ENCODE data around the gene DACT2. TPM values are rescaled to one million over a fixed set of nuclear protein-coding genes. Genes with fewer than 3 reads are reported as not detected.
"Not testable (repeated sequence)": the region's sequence is repeated elsewhere in the genome, so short reads cannot be mapped to it uniquely, and the experiment has no call there.

DACT2 gene
- total RNA-seq, 1 experiment from 2014 or later: not detected

- in situ Hi-C loops (cut with HindIII; ENCODE audit: low pct_unique_long_range_greater_than_20kb, low sequenced_read_pairs): no loop called here
- no peak for DNase-seq (ENCODE audit: low read depth)
These were observed 42.3 kb downstream of the DACT2 start for GRCh38 chr6:168277274-168277669.

- in situ Hi-C loops (cut with HindIII; ENCODE audit: low pct_unique_long_range_greater_than_20kb, low sequenced_read_pairs): no loop called here
- DNase-seq (ENCODE audit: low read depth): peak; percentile 19
These were observed 42.9 kb downstream of the DACT2 start for GRCh38 chr6:168276576-168277273.

- in situ Hi-C loops (cut with HindIII; ENCODE audit: low pct_unique_long_range_greater_than_20kb, low sequenced_read_pairs): no loop called here
- DNase-seq (ENCODE audit: low read depth): no peak
These were observed 44.4 kb downstream of the DACT2 start for GRCh38 chr6:168275168-168275567.

GRCh38 chr6:168274037-168274952 lies 45.3 kb downstream of the DACT2 start:
- in situ Hi-C loops (cut with HindIII; ENCODE audit: low pct_unique_long_range_greater_than_20kb, low sequenced_read_pairs): no loop called here
- peak; percentile 84 for DNase-seq (ENCODE audit: low read depth)

GRCh38 chr6:168273441-168274036 lies 46.0 kb downstream of the DACT2 start:
- in situ Hi-C loops (cut with HindIII; ENCODE audit: low pct_unique_long_range_greater_than_20kb, low sequenced_read_pairs): no loop called here

GRCh38 chr6:168272415-168273325 lies 46.9 kb downstream of the DACT2 start:
- in situ Hi-C loops (cut with HindIII; ENCODE audit: low pct_unique_long_range_greater_than_20kb, low sequenced_read_pairs): no loop called here
- no peak for DNase-seq (ENCODE audit: low read depth)

More at GRCh38 chr6:168273441-168274036, 46.0 kb downstream of the DACT2 start:
- DNase-seq (ENCODE audit: low read depth): no peak

GRCh38 chr6:168270274-168271172 lies 49.1 kb downstream of the DACT2 start:
- in situ Hi-C loops (cut with HindIII; ENCODE audit: low pct_unique_long_range_greater_than_20kb, low sequenced_read_pairs): no loop called here
- no peak for DNase-seq (ENCODE audit: low read depth)

GRCh38 chr6:168269455-168270243 lies 49.9 kb downstream of the DACT2 start:
- in situ Hi-C loops (cut with HindIII; ENCODE audit: low pct_unique_long_range_greater_than_20kb, low sequenced_read_pairs): no loop called here
- DNase-seq (ENCODE audit: low read depth): no peak

GRCh38 chr6:168268755-168269154 lies 50.8 kb downstream of the DACT2 start:
- DNase-seq (ENCODE audit: low read depth): no peak
- in situ Hi-C loops (cut with HindIII; ENCODE audit: low pct_unique_long_range_greater_than_20kb, low sequenced_read_pairs): no loop called here

- DNase-seq (ENCODE audit: low read depth); in situ Hi-C loops (cut with HindIII; ENCODE audit: low pct_unique_long_range_greater_than_20kb, low sequenced_read_pairs): not testable (repeated sequence)
These were observed 51.8 kb downstream of the DACT2 start for GRCh38 chr6:168267779-168268178.

GRCh38 chr6:168265827-168266815 lies 53.5 kb downstream of the DACT2 start:
- in situ Hi-C loops (cut with HindIII; ENCODE audit: low pct_unique_long_range_greater_than_20kb, low sequenced_read_pairs): no loop called here
- no peak for DNase-seq (ENCODE audit: low read depth)

- in situ Hi-C loops (cut with HindIII; ENCODE audit: low pct_unique_long_range_greater_than_20kb, low sequenced_read_pairs): no loop called here
These were observed 54.2 kb downstream of the DACT2 start for GRCh38 chr6:168265394-168265793.

GRCh38 chr6:168264593-168265335 lies 54.8 kb downstream of the DACT2 start:
- DNase-seq (ENCODE audit: low read depth): no peak
- in situ Hi-C loops (cut with HindIII; ENCODE audit: low pct_unique_long_range_greater_than_20kb, low sequenced_read_pairs): no loop called here

More at GRCh38 chr6:168265394-168265793, 54.2 kb downstream of the DACT2 start:
- no peak for DNase-seq (ENCODE audit: low read depth)

- in situ Hi-C loops (cut with HindIII; ENCODE audit: low pct_unique_long_range_greater_than_20kb, low sequenced_read_pairs): no loop called here
- DNase-seq (ENCODE audit: low read depth): no peak
These were observed 56.1 kb downstream of the DACT2 start for GRCh38 chr6:168263351-168263905.

All from Caki2 (cell line).